WTC11 (cell line): ENCODE results near the gene CYB5D1. TPM values are rescaled to one million over a fixed set of nuclear protein-coding genes. Genes with fewer than 3 reads are reported as not detected.

Source experiments
- ATAC-seq: fragments of 200-7000 bp; cut with Tn5 transposase; 2 replicates; pipeline ENCODE4 v1.10.0; 2021; ENCODE audit warnings: mild to moderate bottlenecking, moderate library complexity
- CTCF ChIA-PET: fragments of 300-600 bp; sonication (Branson Sonifier 250); formaldehyde crosslinking; loops from one replicate; lab custom pipeline; 2021; ENCODE audit warnings: antibody characterized with exemption; lab: Charles Lee
- POLR2A ChIA-PET: fragments of 350-600 bp; sonication (Branson Sonifier 250); formaldehyde crosslinking; loops from one replicate; lab custom pipeline; 2021; ENCODE audit warnings: antibody characterized with exemption; lab: Charles Lee
- DNase-seq: peaks from one replicate; pipeline ENCODE4 v3.0.0; 2021; ENCODE audit warnings: low spot score
- H3K27ac Mint-ChIP-seq: 2 replicates; pipeline ENCODE4 v1.8.0; 2021; ENCODE audit warnings: mixed read lengths
- H3K27me3 Mint-ChIP-seq: 2 replicates; pipeline ENCODE4 v1.8.0; 2021; ENCODE audit warnings: low read depth, mild to moderate bottlenecking, moderate library complexity, mixed read lengths
- H3K36me3 Mint-ChIP-seq: 2 replicates; pipeline ENCODE4 v1.8.0; 2021; ENCODE audit warnings: mixed read lengths
- H3K4me1 Mint-ChIP-seq: 2 replicates; pipeline ENCODE4 v1.8.0; 2022; ENCODE audit warnings: mixed read lengths
- H3K4me3 Mint-ChIP-seq: 2 replicates; pipeline ENCODE4 v1.8.0; 2021; ENCODE audit warnings: mild to moderate bottlenecking, moderate library complexity, mixed read lengths
- H3K9me3 Mint-ChIP-seq: 2 replicates; pipeline ENCODE4 v1.8.0; 2021; ENCODE audit warnings: mixed read lengths
- ATF1 ChIP-seq: sonication (generic); formaldehyde crosslinking; IDR thresholded peaks from 2 replicates; pipeline ENCODE4 v1.8.1; 2023; ENCODE audit warnings: mild to moderate bottlenecking, moderate library complexity, missing genetic modification reagents
- CREM ChIP-seq: sonication (generic); formaldehyde crosslinking; IDR thresholded peaks from 2 replicates; pipeline ENCODE4 v1.8.1; 2022; ENCODE audit warnings: mild to moderate bottlenecking, missing genetic modification reagents, moderate library complexity
- E2F1 ChIP-seq: sonication (generic); formaldehyde crosslinking; IDR thresholded peaks from 2 replicates; pipeline ENCODE4 v1.8.0; 2022; ENCODE audit warnings: mild to moderate bottlenecking, missing genetic modification reagents
- EMX1 ChIP-seq: fragments of 250-450 bp; sonication (Bioruptor Pico); IDR thresholded peaks from 2 replicates; pipeline ENCODE4 v1.8.0; 2021; ENCODE audit warnings: mild to moderate bottlenecking
- GABPB1 ChIP-seq: sonication (generic); formaldehyde crosslinking; IDR thresholded peaks from 2 replicates; pipeline ENCODE4 v1.8.1; 2023; ENCODE audit warnings: mild to moderate bottlenecking, missing genetic modification reagents
- JAZF1 ChIP-seq: fragments of 250-450 bp; sonication (Bioruptor Pico); IDR thresholded peaks from 2 replicates; pipeline ENCODE4 v1.9.0; 2021; ENCODE audit warnings: moderate library complexity, mild to moderate bottlenecking, inconsistent platforms
- MXD4 ChIP-seq: fragments of 250-450 bp; sonication (Bioruptor Pico); IDR thresholded peaks from 2 replicates; pipeline ENCODE4 v1.8.0; 2021; ENCODE audit warnings: mild to moderate bottlenecking, moderate library complexity, borderline replicate concordance
- NFYB ChIP-seq: sonication (generic); formaldehyde crosslinking; conservative IDR thresholded peaks from 2 replicates; pipeline ENCODE4 v1.8.0; 2022; ENCODE audit warnings: low read depth, missing genetic modification reagents
- NR3C1 ChIP-seq: sonication (generic); formaldehyde crosslinking; conservative IDR thresholded peaks from 2 replicates; pipeline ENCODE4 v1.8.1; 2023; ENCODE audit warnings: low read depth, mild to moderate bottlenecking, missing genetic modification reagents
- PREB ChIP-seq: sonication (generic); formaldehyde crosslinking; IDR thresholded peaks from 2 replicates; pipeline ENCODE4 v1.8.1; 2022; ENCODE audit warnings: mild to moderate bottlenecking, missing genetic modification reagents, moderate library complexity, borderline replicate concordance
- SOX15 ChIP-seq: fragments of 250-450 bp; sonication (Bioruptor Pico); IDR thresholded peaks from 2 replicates; pipeline ENCODE4 v1.9.0; 2021; ENCODE audit warnings: mild to moderate bottlenecking
- SP1 ChIP-seq: sonication (generic); formaldehyde crosslinking; conservative IDR thresholded peaks from 2 replicates; pipeline ENCODE4 v1.8.1; 2022; ENCODE audit warnings: missing genetic modification reagents
- TEAD1 ChIP-seq: sonication (generic); formaldehyde crosslinking; IDR thresholded peaks from 2 replicates; pipeline ENCODE4 v1.8.0; 2022; ENCODE audit warnings: mild to moderate bottlenecking, missing genetic modification reagents
- TEAD4 ChIP-seq: sonication (generic); formaldehyde crosslinking; IDR thresholded peaks from 2 replicates; pipeline ENCODE4 v1.8.0; 2022; ENCODE audit warnings: mild to moderate bottlenecking, missing genetic modification reagents
- TP53 ChIP-seq: sonication (generic); formaldehyde crosslinking; IDR thresholded peaks from 2 replicates; pipeline ENCODE4 v1.8.1; 2023; ENCODE audit warnings: mild to moderate bottlenecking, missing genetic modification reagents
- ZNF138 ChIP-seq: sonication (generic); formaldehyde crosslinking; conservative IDR thresholded peaks from 2 replicates; pipeline ENCODE4 v1.8.1; 2022; ENCODE audit warnings: mild to moderate bottlenecking, moderate library complexity, missing genetic modification reagents
- ZNF317 ChIP-seq: sonication (generic); formaldehyde crosslinking; IDR thresholded peaks from 2 replicates; pipeline ENCODE4 v1.8.1; 2023; ENCODE audit warnings: low read depth, mild to moderate bottlenecking, moderate library complexity, missing genetic modification reagents, borderline replicate concordance
- ZNF416 ChIP-seq: fragments of 250-450 bp; sonication (Bioruptor Pico); IDR thresholded peaks from 2 replicates; pipeline ENCODE4 v1.9.0; 2021; ENCODE audit warnings: mild to moderate bottlenecking, inconsistent platforms
- ZNF425 ChIP-seq: fragments of 250-450 bp; sonication (Bioruptor Pico); conservative IDR thresholded peaks from 2 replicates; pipeline ENCODE4 v1.9.0; 2021; ENCODE audit warnings: mild to moderate bottlenecking
- total RNA-seq: library from RNA; stranded (reverse); gene quantifications from 3 replicates; pipeline ENCODE4 v1.2.3, GENCODE V29; 2021
- TF ChIP-seq, protein P1 (sequence below): fragments of 250-450 bp; sonication (Bioruptor Pico); IDR thresholded peaks from 2 replicates; pipeline ENCODE4 v1.8.0; 2021; ENCODE audit warnings: mild to moderate bottlenecking
- TF ChIP-seq, protein P2 (sequence below): sonication (generic); formaldehyde crosslinking; IDR thresholded peaks from 2 replicates; pipeline ENCODE4 v1.8.1; 2022; ENCODE audit warnings: missing genetic modification reagents, borderline replicate concordance

CYB5D1 gene
- total RNA-seq, 1 experiment from 2014 or later = 15.2 TPM

- Mint-ChIP-seq H3K4me1 (0 out of 2 replicates have a peak, but pooled peaks cover 3% of the 10 kb centered on the region), H3K27ac (no peak overlapping the region), H3K4me3 (no peak overlapping the region), H3K36me3 (peaks cover 17% of the 10 kb centered on the region; the same call in 1 of the 2 replicates), H3K9me3 (no peaks in the 10 kb centered on the region), H3K27me3 (no peaks in the 10 kb centered on the region)
- TF ChIP-seq ZNF416 (CRISPR knock-in tag) = no peak
- no peak for TF ChIP-seq ZNF317 (CRISPR knock-in tag)
- no peak for DNase-seq
- ChIA-PET POLR2A (no interaction called here), CTCF (interaction anchor here (0.8 to 1.2 kb wide), 4 partner anchors 9 to 157 kb away, joined by 3 to 6 read pairs (median 4); partner anchors contain the start of gene NAA38)
- ATAC-seq = no peak
Measured at GRCh38 chr17:7903154-7904103, 45.6 kb downstream of the CYB5D1 start.

- ChIA-PET CTCF (no interaction called here), POLR2A (no interaction called here)
- no peak for DNase-seq
- H3K9me3 Mint-ChIP-seq = no peaks in the 10 kb centered on the region
- H3K4me1 Mint-ChIP-seq = no peaks in the 10 kb centered on the region
- peaks cover 9% of the 10 kb centered on the region for H3K27me3 Mint-ChIP-seq
- no peak overlapping the region for H3K4me3 Mint-ChIP-seq
- ATAC-seq = no peak
- no peak overlapping the region for H3K27ac Mint-ChIP-seq
- TF ChIP-seq EMX1 (CRISPR knock-in tag) (no peak), ATF1 (CRISPR knock-in tag) (no peak), PREB (CRISPR knock-in tag) (no peak)
- peaks cover 2% of the 10 kb centered on the region; the same call in 1 of the 2 replicates for H3K36me3 Mint-ChIP-seq
Measured at GRCh38 chr17:7909089-7909488, 51.3 kb downstream of the CYB5D1 start.

- no peaks in the 10 kb centered on the region for H3K9me3 Mint-ChIP-seq
- H3K4me1 Mint-ChIP-seq = peaks cover 6% of the 10 kb centered on the region
- no peak overlapping the region for H3K27ac Mint-ChIP-seq
- H3K4me3 Mint-ChIP-seq = no peak overlapping the region
- ATAC-seq (no peak), DNase-seq (no peak)
- H3K27me3 Mint-ChIP-seq = peaks cover 21% of the 10 kb centered on the region
- ChIA-PET CTCF (interaction anchor here (0.6 to 4.4 kb wide), 2 partner anchors 79 to 129 kb away, joined by 3 to 50 read pairs; partner anchors contain the start of gene ALOX15B), POLR2A (no interaction called here)
- H3K36me3 Mint-ChIP-seq = no peaks in the 10 kb centered on the region
- no peak for TF ChIP-seq CREM (CRISPR knock-in tag)
- TF ChIP-seq MXD4 (CRISPR knock-in tag) = no peak
- TF ChIP-seq, protein P1, sequence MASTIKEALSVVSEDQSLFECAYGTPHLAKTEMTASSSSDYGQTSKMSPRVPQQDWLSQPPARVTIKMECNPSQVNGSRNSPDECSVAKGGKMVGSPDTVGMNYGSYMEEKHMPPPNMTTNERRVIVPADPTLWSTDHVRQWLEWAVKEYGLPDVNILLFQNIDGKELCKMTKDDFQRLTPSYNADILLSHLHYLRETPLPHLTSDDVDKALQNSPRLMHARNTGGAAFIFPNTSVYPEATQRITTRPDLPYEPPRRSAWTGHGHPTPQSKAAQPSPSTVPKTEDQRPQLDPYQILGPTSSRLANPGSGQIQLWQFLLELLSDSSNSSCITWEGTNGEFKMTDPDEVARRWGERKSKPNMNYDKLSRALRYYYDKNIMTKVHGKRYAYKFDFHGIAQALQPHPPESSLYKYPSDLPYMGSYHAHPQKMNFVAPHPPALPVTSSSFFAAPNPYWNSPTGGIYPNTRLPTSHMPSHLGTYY (CRISPR knock-in tag) = no peak
- no peak for TF ChIP-seq NR3C1
- no peak for TF ChIP-seq E2F1 (CRISPR knock-in tag)
- no peak for TF ChIP-seq SP1
- TF ChIP-seq GABPB1 (CRISPR knock-in tag) = no peak
- TF ChIP-seq TP53 = no peak
- TF ChIP-seq TEAD1 = no peak
- TF ChIP-seq ZNF416 (CRISPR knock-in tag) = no peak
- no peak for TF ChIP-seq ZNF138 (CRISPR knock-in tag)
Measured at GRCh38 chr17:7910281-7910680, 52.5 kb downstream of the CYB5D1 start.

DNA sequence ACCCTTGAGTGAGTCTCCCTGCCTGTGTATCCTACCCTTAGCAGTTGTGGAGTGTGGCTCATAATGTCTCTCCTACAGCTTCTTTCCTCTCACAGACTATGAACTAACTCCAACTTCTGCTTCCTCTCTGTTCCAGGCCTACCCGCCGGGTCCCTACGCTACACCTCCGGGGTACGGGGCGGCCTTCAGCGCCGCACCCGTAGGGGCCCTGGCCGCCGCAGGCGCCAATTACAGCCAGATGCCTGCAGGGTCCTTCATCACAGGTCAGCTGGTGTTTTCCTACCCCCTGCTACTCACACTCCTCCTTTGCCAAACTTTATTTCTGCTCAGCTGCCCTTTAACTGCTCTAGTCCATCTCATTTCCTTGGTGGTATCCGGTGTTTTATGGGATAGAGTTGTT, 52.9 kb downstream of the CYB5D1 start:
- CTCF ChIA-PET = interaction anchor here (0.6 to 4.4 kb wide), 3 partner anchors 79 to 131 kb away, joined by 3 to 50 read pairs (median 30); partner anchors contain the start of gene ALOX15B
- POLR2A ChIA-PET = no interaction called here
- ATAC-seq = no peak
- Mint-ChIP-seq H3K27me3 (peaks cover 25% of the 10 kb centered on the region), H3K9me3 (no peaks in the 10 kb centered on the region), H3K4me1 (peaks cover 8% of the 10 kb centered on the region), H3K4me3 (no peak overlapping the region), H3K27ac (no peak overlapping the region), H3K36me3 (no peaks in the 10 kb centered on the region)
- no peak for DNase-seq
- TF ChIP-seq SOX15 (CRISPR knock-in tag) = no peak
- TF ChIP-seq, protein P2, sequence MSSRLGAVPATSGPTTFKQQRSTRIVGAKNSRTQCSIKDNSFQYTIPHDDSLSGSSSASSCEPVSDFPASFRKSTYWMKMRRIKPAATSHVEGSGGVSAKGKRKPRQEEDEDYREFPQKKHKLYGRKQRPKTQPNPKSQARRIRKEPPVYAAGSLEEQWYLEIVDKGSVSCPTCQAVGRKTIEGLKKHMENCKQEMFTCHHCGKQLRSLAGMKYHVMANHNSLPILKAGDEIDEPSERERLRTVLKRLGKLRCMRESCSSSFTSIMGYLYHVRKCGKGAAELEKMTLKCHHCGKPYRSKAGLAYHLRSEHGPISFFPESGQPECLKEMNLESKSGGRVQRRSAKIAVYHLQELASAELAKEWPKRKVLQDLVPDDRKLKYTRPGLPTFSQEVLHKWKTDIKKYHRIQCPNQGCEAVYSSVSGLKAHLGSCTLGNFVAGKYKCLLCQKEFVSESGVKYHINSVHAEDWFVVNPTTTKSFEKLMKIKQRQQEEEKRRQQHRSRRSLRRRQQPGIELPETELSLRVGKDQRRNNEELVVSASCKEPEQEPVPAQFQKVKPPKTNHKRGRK = no peak
- TF ChIP-seq JAZF1 = no peak
- TF ChIP-seq NFYB (CRISPR knock-in tag) = no peak
- TF ChIP-seq ZNF425 = no peak
- no peak for TF ChIP-seq TEAD4 (CRISPR knock-in tag)
